Activated T-helper 9 cell treated with anti-CD3 and anti-CD28 coated beads, Interleukin-2, amount 50 U/mL, for 16 hours (primary cell): Measurements from ENCODE around the gene MACO1.
"Not testable (repeated sequence)": the region's sequence is repeated elsewhere in the genome, so short reads cannot be mapped to it uniquely, and the experiment has no call there.

Experiments used
- DNase-seq: peaks from one replicate; pipeline ENCODE4 v3.0.0-alpha.2; 2020; ENCODE audit warnings: low read depth

Gene MACO1

GRCh38 chr1:25423206-25423605 lies 7.5 kb upstream of the MACO1 start:
- DNase-seq = not testable (repeated sequence)

GRCh38 chr1:25425098-25426085 lies 5.3 kb upstream of the MACO1 start:
- no peak for DNase-seq

GRCh38 chr1:25427696-25428095 lies 3.0 kb upstream of the MACO1 start:
- no peak for DNase-seq

GRCh38 chr1:25428475-25429166 lies 2.1 kb upstream of the MACO1 start:
- DNase-seq = no peak

DNA sequence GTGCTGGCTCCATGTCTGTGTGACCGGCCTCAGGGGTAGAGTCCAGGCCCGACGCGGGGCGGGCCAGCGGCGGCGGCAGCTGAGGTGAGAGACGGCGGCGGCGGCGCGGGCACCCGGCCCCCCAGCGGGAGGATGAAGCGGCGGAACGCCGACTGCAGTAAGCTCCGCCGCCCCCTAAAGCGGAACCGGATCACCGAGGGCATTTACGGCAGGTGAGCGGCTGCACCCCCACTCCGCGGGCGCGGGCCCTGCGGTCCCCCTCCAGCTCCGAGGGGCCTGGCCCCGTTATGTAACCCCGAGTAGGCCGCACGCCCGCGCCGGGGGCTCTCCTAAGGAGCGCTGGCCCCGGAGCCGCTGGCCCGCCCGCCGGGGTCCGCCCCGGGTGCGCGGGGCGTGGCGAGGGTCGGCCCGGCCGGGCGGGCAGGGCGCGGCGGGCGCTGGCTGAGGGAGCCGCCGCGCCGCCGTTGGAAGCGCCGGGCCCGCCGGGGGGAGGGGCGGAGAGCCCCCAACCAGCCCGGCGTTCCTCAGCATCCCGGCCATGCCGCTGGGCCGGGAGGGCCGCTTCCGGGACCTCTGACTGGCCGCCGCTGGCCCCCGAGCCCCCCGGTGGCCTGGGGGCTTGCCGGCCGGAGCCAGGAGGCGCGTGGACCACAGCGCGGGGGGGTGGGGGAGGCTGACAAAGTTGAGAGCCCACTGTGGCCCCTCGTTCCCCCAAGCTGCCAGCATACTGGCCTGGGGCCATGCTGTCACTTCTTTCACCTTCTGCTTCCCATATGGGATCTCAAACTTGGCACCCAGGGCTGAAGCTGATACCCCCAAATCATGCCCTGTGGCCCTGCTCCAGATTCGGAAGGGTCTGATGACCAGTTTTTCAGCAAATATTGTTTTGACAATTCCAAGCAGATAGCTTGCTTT lies 527 bp downstream of the MACO1 start:
- DNase-seq = no peak

- DNase-seq = no peak
Observed at GRCh38 chr1:25431955-25432719, 1.4 kb downstream of the MACO1 start.

GRCh38 chr1:25432749-25433388 lies 2.2 kb downstream of the MACO1 start:
- DNase-seq = no peak

- DNase-seq = no peak
Observed at GRCh38 chr1:25433389-25434186, 2.9 kb downstream of the MACO1 start.

DNA sequence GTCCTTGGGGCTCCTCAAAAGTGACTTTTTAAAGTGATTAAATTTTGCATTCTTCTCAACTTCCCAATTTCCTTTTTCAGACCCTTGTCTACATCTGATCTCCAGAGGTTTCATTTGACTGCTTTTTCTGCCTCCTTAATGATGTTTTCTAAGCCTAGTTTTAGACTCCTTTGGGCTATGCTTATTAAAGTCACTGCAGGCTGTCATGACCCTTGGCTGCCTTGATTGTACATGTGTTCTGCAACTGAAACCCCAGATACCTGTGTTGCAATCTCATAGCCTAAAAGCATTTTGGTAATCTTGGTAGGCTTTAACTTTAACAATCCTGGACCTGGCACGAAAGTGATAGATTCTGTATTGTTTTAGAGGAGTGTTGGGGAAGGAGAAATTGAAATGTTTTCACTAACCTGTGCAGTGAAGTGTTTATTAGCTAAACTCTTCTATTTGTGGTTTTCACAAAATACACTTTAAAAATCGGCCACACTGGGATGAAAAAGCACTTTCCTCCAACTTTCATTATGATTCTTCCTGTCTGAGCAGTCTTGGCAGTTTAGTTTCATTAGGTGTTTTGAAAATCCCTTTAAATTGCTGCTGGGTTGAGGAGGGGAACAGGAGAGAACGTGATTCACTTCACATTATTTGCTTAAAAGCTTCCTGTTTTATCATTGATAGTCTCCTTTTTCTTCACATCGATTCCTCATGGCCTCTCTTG lies 4.9 kb downstream of the MACO1 start:
- no peak for DNase-seq

DNA sequence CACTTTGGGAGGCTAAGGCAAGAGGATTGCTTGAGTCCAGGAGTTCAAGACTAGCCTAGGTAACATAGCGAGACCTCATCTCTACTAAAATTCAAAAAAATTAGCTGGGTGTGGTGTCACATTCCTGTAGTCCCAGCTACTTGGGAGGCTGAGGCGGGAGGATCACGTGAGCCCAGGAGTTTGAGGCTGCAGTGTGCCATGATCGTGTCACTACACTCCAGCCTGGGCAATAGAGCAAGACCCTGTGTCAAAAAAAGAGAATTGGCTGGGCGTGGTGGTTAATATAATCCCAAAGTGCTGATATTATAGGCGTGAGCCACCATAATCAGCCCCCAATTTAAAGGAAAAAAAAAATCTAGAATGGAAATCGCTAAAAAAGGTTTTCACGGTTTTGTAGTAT lies 7.0 kb downstream of the MACO1 start:
- DNase-seq = no peak

DNA sequence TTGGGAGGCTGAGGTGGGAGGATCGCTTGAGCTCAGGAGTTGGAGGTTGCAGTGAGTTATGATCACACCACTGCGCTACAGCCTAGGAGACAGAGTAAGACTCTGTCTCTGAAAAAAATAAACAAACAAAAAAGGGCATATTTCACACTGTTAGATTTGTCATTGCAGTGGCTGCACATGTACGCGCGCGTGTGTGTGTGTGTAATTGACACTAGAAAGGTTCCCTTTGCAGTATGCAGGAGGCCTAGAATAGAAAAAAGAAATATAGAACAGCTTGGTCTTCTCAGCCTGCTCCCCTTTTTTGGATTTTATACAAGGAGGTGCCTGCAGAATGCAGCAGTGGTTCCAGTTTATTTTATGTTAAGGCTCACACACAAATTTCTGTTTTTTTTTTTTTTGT lies 8.6 kb downstream of the MACO1 start:
- DNase-seq = no peak

DNA sequence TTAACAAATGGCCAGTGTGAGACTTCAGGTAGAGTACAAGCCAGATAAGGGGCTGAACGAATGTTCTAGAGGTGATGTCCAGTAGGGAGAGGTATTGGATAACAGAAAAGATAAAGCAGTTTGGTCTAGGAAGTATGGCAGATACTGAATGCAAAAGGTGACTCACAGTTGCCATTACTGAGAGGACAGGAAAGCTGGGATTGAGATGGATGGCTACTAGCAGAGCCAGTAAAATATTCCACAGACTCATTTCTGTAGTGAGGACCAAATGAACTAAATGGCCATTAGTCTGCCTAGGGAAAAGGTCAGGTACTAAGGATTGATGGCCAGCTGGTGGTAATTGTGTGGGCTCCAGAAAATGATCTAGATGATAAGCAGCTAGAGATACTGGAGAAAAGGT lies 11.5 kb downstream of the MACO1 start:
- DNase-seq = no peak

- DNase-seq = no peak
Observed at GRCh38 chr1:25443030-25443699, 12.5 kb downstream of the MACO1 start.

DNA sequence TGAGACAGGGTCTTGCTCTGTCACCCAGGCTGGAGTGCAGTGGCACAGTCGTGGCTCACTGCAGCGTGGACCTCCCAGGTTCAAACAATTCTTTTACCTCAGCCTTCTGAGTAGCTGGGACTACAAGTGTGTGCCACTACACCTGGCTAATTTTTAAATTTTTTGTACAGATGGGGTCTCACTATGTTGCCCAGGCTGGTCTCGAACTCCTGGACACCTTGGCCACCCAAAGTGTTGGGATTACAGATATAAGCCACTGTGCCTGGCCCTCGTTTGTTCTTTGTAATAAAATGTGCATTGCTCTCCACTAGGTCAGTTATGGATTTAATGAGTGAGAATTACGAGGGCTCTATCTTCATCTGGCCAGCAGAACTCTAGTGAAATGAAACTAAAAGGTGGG lies 13.9 kb downstream of the MACO1 start:
- DNase-seq = not testable (repeated sequence)

DNA sequence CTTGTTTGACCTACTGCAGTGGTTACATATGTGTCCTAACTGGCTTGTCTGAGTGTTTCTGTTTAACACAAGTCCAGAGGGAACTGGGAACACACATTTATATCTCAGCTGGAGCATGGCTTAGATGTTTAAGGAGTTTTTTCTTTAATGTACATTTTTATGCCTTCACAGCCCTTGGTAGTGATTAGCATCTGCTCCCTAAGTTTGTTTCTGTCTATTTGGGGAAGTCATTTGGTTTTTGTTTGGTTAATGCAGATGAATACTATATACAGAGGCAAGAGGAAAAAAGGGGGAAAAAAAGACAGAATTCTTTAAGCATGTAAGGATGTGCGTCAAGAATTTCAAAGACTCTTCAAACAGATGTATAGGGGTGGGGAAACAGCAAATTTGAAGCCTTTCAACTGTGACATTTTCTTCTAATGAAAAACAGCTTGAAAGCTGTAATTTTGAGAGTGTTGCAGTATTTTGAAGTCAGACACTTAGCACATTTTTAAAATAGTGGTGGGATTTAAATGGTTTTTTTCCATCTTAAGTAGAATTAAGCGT lies 15.4 kb downstream of the MACO1 start:
- no peak for DNase-seq

DNA sequence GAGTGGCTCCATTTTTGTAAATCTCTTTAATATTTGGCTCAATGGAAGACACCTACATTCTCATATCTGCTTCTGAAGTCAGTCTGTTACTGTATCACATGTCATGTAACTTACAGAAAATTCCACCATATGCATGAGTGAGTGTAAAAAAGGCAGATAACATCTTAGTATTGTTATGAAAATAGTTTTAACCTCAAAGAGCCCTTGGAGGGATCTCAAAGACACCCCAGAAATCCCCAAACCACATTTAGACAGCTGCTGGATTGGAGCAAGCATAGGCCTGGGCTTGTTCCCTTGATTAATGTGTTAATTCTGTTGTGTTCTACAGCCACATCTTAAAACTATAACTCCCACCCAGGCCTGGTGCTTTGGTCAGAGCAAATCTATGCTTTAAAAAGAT lies 16.9 kb downstream of the MACO1 start:
- DNase-seq = no peak

- no peak for DNase-seq
Observed at GRCh38 chr1:25450891-25451290, 20.2 kb downstream of the MACO1 start.

- no peak for DNase-seq
Observed at GRCh38 chr1:25451908-25452307, 21.2 kb downstream of the MACO1 start.

GRCh38 chr1:25456502-25456901 lies 25.8 kb downstream of the MACO1 start:
- no peak for DNase-seq
